ENCODE measurements around the gene TTC22.
A peak's percentile ranks its signal among the peaks of the same experiment; 100 is the strongest.

TTC22 gene

DNA sequence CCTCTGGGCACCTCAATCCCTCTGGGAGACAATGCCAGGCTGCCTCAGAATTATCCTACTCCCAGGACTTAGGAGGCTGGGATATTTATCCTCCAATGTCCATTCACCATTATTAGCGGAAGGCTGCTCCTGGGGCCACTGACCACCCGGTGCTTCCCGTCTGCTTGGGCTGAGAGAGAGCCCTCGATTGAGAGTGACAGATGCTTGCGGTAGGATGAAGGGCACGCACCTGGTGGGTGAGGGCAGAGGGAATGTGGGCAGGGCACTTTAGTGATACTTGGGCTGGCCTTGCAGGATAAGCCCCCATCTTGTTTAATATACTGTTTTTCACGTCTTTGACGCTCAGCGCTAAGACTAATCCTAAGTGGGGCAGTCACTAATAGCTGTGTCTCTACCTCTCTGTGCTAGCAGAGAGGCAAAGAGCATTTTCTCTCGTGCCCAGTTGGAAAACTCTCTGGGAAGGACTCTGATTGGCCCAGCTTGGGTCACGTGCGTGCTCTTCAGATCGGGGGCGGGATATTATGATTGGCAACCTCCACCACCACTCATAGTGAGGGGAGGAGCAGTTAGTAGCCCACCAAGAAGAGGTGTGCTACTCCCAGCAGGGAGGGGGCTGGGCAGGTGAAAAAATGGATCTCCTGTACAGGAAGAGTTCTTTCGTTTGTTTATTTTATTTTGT lies 26.2 kb downstream of the TTC22 start (continued):
- TF ChIP-seq, protein P1, sequence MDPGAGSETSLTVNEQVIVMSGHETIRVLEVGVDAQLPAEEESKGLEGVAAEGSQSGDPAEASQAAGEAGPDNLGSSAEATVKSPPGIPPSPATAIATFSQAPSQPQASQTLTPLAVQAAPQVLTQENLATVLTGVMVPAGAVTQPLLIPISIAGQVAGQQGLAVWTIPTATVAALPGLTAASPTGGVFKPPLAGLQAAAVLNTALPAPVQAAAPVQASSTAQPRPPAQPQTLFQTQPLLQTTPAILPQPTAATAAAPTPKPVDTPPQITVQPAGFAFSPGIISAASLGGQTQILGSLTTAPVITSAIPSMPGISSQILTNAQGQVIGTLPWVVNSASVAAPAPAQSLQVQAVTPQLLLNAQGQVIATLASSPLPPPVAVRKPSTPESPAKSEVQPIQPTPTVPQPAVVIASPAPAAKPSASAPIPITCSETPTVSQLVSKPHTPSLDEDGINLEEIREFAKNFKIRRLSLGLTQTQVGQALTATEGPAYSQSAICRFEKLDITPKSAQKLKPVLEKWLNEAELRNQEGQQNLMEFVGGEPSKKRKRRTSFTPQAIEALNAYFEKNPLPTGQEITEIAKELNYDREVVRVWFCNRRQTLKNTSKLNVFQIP (CRISPR knock-in tag; IDR thresholded peaks at IDR 0.05; ENCODE audit: borderline replicate concordance, low read depth), result no peak
- TF ChIP-seq RARB (CRISPR knock-in tag; IDR thresholded peaks at IDR 0.05), result no peak
- no peak for TF ChIP-seq ZFP30 (CRISPR knock-in tag; IDR thresholded peaks at IDR 0.05)
- TF ChIP-seq TOX (CRISPR knock-in tag; IDR thresholded peaks at IDR 0.05; ENCODE audit: borderline replicate concordance), result no peak
- TF ChIP-seq ZNF8 (CRISPR knock-in tag; IDR thresholded peaks at IDR 0.05), result no peak
- no peak for TF ChIP-seq ARNTL (CRISPR knock-in tag; IDR thresholded peaks at IDR 0.05; ENCODE audit: borderline replicate concordance, low read depth)
- TF ChIP-seq, protein P2, sequence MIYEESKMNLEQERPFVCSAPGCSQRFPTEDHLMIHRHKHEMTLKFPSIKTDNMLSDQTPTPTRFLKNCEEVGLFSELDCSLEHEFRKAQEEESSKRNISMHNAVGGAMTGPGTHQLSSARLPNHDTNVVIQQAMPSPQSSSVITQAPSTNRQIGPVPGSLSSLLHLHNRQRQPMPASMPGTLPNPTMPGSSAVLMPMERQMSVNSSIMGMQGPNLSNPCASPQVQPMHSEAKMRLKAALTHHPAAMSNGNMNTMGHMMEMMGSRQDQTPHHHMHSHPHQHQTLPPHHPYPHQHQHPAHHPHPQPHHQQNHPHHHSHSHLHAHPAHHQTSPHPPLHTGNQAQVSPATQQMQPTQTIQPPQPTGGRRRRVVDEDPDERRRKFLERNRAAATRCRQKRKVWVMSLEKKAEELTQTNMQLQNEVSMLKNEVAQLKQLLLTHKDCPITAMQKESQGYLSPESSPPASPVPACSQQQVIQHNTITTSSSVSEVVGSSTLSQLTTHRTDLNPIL (CRISPR knock-in tag; IDR thresholded peaks at IDR 0.05; ENCODE audit: low read depth), result no peak
- no peak for TF ChIP-seq ZNF565 (CRISPR knock-in tag; conservative IDR thresholded peaks at IDR 0.05; ENCODE audit: low read depth)
- no peak for TF ChIP-seq PPARA (CRISPR knock-in tag; IDR thresholded peaks at IDR 0.05; ENCODE audit: borderline replicate concordance)
- TF ChIP-seq ZC3H10 (CRISPR knock-in tag; IDR thresholded peaks at IDR 0.05), result no peak
- TF ChIP-seq OSR1 (CRISPR knock-in tag; IDR thresholded peaks at IDR 0.05), result no peak

DNA sequence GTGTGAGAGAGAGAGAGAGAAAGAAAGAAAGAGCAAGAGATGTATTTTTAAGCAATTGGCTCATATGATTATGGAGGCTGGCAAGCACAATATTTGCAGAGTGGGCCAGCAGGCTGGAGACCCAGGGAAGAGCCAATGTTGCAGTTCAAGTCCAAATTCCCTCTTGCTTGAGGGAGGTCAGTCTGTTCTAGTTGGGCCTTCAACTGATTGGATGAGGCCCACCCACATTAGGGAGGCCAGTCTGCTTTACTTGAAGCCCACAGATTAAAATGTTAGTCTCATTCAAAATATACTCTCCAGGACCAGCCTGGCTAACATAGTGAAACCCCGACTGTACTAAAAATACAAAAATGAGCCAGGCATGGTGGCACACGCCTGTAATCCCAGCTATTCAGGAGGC lies 28.2 kb downstream of the TTC22 start:
- TF ChIP-seq, protein P2 (CRISPR knock-in tag; IDR thresholded peaks at IDR 0.05; ENCODE audit: low read depth), result no peak
- TF ChIP-seq TOX (CRISPR knock-in tag; IDR thresholded peaks at IDR 0.05; ENCODE audit: borderline replicate concordance) (no peak), TCF4 (CRISPR knock-in tag; IDR thresholded peaks at IDR 0.05; ENCODE audit: borderline replicate concordance) (no peak), ZC3H10 (CRISPR knock-in tag; IDR thresholded peaks at IDR 0.05) (no peak), ARNTL (CRISPR knock-in tag; IDR thresholded peaks at IDR 0.05; ENCODE audit: borderline replicate concordance, low read depth) (no peak), SNAI2 (CRISPR knock-in tag; IDR thresholded peaks at IDR 0.05) (no peak), OSR1 (CRISPR knock-in tag; IDR thresholded peaks at IDR 0.05) (no peak), ZNF565 (CRISPR knock-in tag; conservative IDR thresholded peaks at IDR 0.05; ENCODE audit: low read depth) (no peak)
- ATAC-seq, result no peak

DNA sequence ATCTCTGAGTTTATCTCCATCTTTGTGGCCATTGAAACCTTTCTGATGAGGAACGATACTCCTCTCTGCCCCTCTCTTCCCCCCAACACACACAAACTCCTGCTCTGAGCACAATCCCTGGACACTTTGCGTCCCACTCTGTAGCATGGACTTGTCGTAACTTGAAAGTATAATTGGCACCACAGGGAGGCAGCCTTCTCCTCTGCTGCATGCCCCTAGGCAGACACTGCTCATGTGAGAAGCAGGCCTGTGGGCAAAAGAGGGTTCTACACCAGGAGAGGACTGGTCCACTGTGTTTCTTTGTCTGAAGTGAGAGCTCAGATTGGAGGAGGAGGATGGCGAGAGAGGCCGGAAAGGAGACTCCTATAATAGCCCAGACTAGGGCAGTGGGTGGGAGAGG lies 33.0 kb downstream of the TTC22 start:
- ATAC-seq, result peak; percentile 15; the same call in 2 of the 3 replicates
- TF ChIP-seq ZNF70 (CRISPR knock-in tag; IDR thresholded peaks at IDR 0.05) (no peak), ZFP3 (CRISPR knock-in tag; IDR thresholded peaks at IDR 0.05) (no peak), SNAI2 (CRISPR knock-in tag; IDR thresholded peaks at IDR 0.05) (no peak), GLIS3 (CRISPR knock-in tag; IDR thresholded peaks at IDR 0.05) (no peak), OSR1 (CRISPR knock-in tag; IDR thresholded peaks at IDR 0.05) (no peak)
- TF ChIP-seq, protein P3, sequence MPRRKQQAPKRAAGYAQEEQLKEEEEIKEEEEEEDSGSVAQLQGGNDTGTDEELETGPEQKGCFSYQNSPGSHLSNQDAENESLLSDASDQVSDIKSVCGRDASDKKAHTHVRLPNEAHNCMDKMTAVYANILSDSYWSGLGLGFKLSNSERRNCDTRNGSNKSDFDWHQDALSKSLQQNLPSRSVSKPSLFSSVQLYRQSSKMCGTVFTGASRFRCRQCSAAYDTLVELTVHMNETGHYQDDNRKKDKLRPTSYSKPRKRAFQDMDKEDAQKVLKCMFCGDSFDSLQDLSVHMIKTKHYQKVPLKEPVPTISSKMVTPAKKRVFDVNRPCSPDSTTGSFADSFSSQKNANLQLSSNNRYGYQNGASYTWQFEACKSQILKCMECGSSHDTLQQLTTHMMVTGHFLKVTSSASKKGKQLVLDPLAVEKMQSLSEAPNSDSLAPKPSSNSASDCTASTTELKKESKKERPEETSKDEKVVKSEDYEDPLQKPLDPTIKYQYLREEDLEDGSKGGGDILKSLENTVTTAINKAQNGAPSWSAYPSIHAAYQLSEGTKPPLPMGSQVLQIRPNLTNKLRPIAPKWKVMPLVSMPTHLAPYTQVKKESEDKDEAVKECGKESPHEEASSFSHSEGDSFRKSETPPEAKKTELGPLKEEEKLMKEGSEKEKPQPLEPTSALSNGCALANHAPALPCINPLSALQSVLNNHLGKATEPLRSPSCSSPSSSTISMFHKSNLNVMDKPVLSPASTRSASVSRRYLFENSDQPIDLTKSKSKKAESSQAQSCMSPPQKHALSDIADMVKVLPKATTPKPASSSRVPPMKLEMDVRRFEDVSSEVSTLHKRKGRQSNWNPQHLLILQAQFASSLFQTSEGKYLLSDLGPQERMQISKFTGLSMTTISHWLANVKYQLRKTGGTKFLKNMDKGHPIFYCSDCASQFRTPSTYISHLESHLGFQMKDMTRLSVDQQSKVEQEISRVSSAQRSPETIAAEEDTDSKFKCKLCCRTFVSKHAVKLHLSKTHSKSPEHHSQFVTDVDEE (CRISPR knock-in tag; IDR thresholded peaks at IDR 0.05), result no peak
- TF ChIP-seq, protein P4, sequence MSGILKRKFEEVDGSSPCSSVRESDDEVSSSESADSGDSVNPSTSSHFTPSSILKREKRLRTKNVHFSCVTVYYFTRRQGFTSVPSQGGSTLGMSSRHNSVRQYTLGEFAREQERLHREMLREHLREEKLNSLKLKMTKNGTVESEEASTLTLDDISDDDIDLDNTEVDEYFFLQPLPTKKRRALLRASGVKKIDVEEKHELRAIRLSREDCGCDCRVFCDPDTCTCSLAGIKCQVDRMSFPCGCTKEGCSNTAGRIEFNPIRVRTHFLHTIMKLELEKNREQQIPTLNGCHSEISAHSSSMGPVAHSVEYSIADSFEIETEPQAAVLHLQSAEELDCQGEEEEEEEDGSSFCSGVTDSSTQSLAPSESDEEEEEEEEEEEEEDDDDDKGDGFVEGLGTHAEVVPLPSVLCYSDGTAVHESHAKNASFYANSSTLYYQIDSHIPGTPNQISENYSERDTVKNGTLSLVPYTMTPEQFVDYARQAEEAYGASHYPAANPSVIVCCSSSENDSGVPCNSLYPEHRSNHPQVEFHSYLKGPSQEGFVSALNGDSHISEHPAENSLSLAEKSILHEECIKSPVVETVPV (CRISPR knock-in tag; IDR thresholded peaks at IDR 0.05), result no peak

DNA sequence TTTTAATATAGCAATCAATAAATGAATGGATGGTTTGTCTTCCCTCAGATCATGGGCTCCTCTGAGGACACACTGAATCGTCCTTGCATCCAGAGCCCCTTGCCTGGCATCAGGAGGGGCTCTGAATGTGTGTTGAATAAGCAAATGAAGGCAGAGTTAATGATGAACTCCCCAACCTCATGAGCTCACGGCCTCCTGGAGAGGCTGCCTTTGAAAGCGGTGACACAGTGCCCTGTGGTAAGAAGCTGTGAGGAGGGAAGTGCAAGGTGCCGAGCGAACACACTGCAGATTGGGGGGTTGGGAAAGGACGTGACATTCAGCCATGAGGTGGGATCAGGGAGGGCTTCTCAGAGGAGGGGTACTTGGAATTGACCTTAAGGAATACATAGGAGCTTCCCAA lies 33.6 kb downstream of the TTC22 start:
- ATAC-seq, result no peak
- TF ChIP-seq, protein P2 (CRISPR knock-in tag; IDR thresholded peaks at IDR 0.05; ENCODE audit: low read depth), result no peak
- no peak for TF ChIP-seq ZNF70 (CRISPR knock-in tag; IDR thresholded peaks at IDR 0.05)
